Measurements from ENCODE around the gene KRTAP9-7.
A peak's percentile ranks its signal among the peaks of the same experiment; 100 is the strongest.

The KRTAP9-7 gene

GRCh38 chr17:41271858-41272257, 3.6 kb upstream of the KRTAP9-7 start:
- no peak for DNase-seq (ENCODE audit: low read depth in 3 of 3)

- DNase-seq (ENCODE audit: low read depth in 3 of 3), result no peak
Observed at GRCh38 chr17:41278176-41278955, 2.9 kb downstream of the KRTAP9-7 start.

GRCh38 chr17:41284043-41284442, 8.5 kb downstream of the KRTAP9-7 start:
- no peak for DNase-seq (ENCODE audit: low read depth in 3 of 3)

- DNase-seq (ENCODE audit: low read depth in 3 of 3), result no peak
Observed at GRCh38 chr17:41284546-41284945, 9.0 kb downstream of the KRTAP9-7 start.

- no peak for DNase-seq (ENCODE audit: low read depth in 3 of 3)
Observed at GRCh38 chr17:41287050-41287449, 11.6 kb downstream of the KRTAP9-7 start.

- DNase-seq (ENCODE audit: low read depth in 3 of 3), result no peak
Observed at GRCh38 chr17:41294016-41294415, 18.5 kb downstream of the KRTAP9-7 start.

GRCh38 chr17:41296846-41297245, 21.3 kb downstream of the KRTAP9-7 start:
- DNase-seq (ENCODE audit: low read depth in 3 of 3), result no peak

- DNase-seq (ENCODE audit: low read depth in 3 of 3), result no peak
Observed at GRCh38 chr17:41298458-41299135, 23.1 kb downstream of the KRTAP9-7 start.

- no peak for DNase-seq (ENCODE audit: low read depth in 3 of 3)
Observed at GRCh38 chr17:41301204-41301790, 25.8 kb downstream of the KRTAP9-7 start.

GRCh38 chr17:41301916-41302901, 26.7 kb downstream of the KRTAP9-7 start, which contains the start of gene KRTAP29-1:
TSS of gene KRTAP29-1 (minus strand) at chr17:41302851. CDS start at chr17:41302851, 0 bp downstream.
- DNase-seq (ENCODE audit: low read depth in 3 of 3), result no peak

- DNase-seq (ENCODE audit: low read depth in 3 of 3), result no peak
Observed at GRCh38 chr17:41302981-41303380, 27.5 kb downstream of the KRTAP9-7 start.

- no peak for DNase-seq (ENCODE audit: low read depth in 3 of 3)
Observed at GRCh38 chr17:41304091-41304490, 28.6 kb downstream of the KRTAP9-7 start.

- no peak for DNase-seq (ENCODE audit: low read depth in 3 of 3)
Observed at GRCh38 chr17:41307647-41308046, 32.1 kb downstream of the KRTAP9-7 start.

- peak in 2 of 3 donors; percentile 16 to 19 for DNase-seq (ENCODE audit: low read depth in 3 of 3)
Observed at GRCh38 chr17:41308251-41308917, 32.9 kb downstream of the KRTAP9-7 start.

- peak in 1 of 3 donors; percentile 16 for DNase-seq (ENCODE audit: low read depth in 3 of 3)
Observed at GRCh38 chr17:41308918-41309359, 33.4 kb downstream of the KRTAP9-7 start, which contains the start of gene KRTAP16-1. TSS of gene KRTAP16-1 (minus strand) at chr17:41309309. CDS start at chr17:41309253, 56 bp downstream.

GRCh38 chr17:41311111-41311510, 35.6 kb downstream of the KRTAP9-7 start:
- DNase-seq (ENCODE audit: low read depth in 3 of 3), result no peak

- no peak for DNase-seq (ENCODE audit: low read depth in 3 of 3)
Observed at GRCh38 chr17:41315204-41315794, 39.8 kb downstream of the KRTAP9-7 start, which contains the start of gene KRTAP17-1. TSS of gene KRTAP17-1 (minus strand) at chr17:41315710. CDS start at chr17:41315650, 60 bp downstream.

GRCh38 chr17:41315814-41316445, 40.4 kb downstream of the KRTAP9-7 start:
- DNase-seq (ENCODE audit: low read depth in 3 of 3), result no peak

GRCh38 chr17:41318231-41318630, 42.7 kb downstream of the KRTAP9-7 start:
- DNase-seq (ENCODE audit: low read depth in 3 of 3), result no peak

Measured in stimulated activated CD4-positive, alpha-beta T cell treated with anti-CD3 and anti-CD28 coated beads, TNF-alpha, amount 100 ng/mL, for 48 hours (primary cell).